ENCODE measurements around the gene NAPEPLD.

The NAPEPLD gene

GRCh38 chr7:103076764-103077163 is 72.1 kb downstream of the NAPEPLD start:
- DNase-seq (ENCODE audit: low read depth), result no peak
- TF ChIP-seq CTCF (conservative IDR thresholded peaks at IDR 0.05; ENCODE audit: low read length), result no peak
- no peak overlapping the region for H3K4me3 ChIP-seq (ENCODE audit: low read length)

- TF ChIP-seq CTCF (conservative IDR thresholded peaks at IDR 0.05; ENCODE audit: low read length), result no peak
- H3K4me3 ChIP-seq (ENCODE audit: low read length), result peak overlapping the region; percentile 96
Measured at GRCh38 chr7:103075337-103075918, 73.5 kb downstream of the NAPEPLD start.

GRCh38 chr7:103074519-103075336 is 74.2 kb downstream of the NAPEPLD start, which contains the start of the genes ARMC10 and FBXL13:
TSS of gene ARMC10 (plus strand) at chr7:103075140. CDS start at chr7:103075273, 133 bp downstream.
TSS of gene FBXL13 (minus strand) at chr7:103074796.
- TF ChIP-seq CTCF (conservative IDR thresholded peaks at IDR 0.05; ENCODE audit: low read length), result 0 out of 2 replicates have a peak, but pooled peaks have one; percentile 5
- DNase-seq (ENCODE audit: low read depth), result peak; percentile 87
- H3K4me3 ChIP-seq (ENCODE audit: low read length), result peak within 1 kb of the TSS; percentile 96

More at GRCh38 chr7:103075337-103075918, 73.5 kb downstream of the NAPEPLD start:
- peak; percentile 46 for DNase-seq (ENCODE audit: low read depth)

GRCh38 chr7:103073989-103074518 is 74.8 kb downstream of the NAPEPLD start:
- peak overlapping the region; percentile 96 for H3K4me3 ChIP-seq (ENCODE audit: low read length)
- TF ChIP-seq CTCF (conservative IDR thresholded peaks at IDR 0.05; ENCODE audit: low read length), result no peak
- peak; percentile 10 for DNase-seq (ENCODE audit: low read depth)

GRCh38 chr7:103071000-103071399 is 77.9 kb downstream of the NAPEPLD start:
- TF ChIP-seq CTCF (conservative IDR thresholded peaks at IDR 0.05; ENCODE audit: low read length), result no peak
- H3K4me3 ChIP-seq (ENCODE audit: low read length), result no peak overlapping the region
- no peak for DNase-seq (ENCODE audit: low read depth)

- DNase-seq (ENCODE audit: low read depth), result no peak
- H3K4me3 ChIP-seq (ENCODE audit: low read length), result no peak overlapping the region
- TF ChIP-seq CTCF (conservative IDR thresholded peaks at IDR 0.05; ENCODE audit: low read length), result no peak
Measured at GRCh38 chr7:103068414-103069403, 80.2 kb downstream of the NAPEPLD start.

Data from AG10803 (cell line).